ENCODE measurements around the gene IPO8.
A peak's percentile ranks its signal among the peaks of the same experiment; 100 is the strongest.

Gene IPO8

DNA sequence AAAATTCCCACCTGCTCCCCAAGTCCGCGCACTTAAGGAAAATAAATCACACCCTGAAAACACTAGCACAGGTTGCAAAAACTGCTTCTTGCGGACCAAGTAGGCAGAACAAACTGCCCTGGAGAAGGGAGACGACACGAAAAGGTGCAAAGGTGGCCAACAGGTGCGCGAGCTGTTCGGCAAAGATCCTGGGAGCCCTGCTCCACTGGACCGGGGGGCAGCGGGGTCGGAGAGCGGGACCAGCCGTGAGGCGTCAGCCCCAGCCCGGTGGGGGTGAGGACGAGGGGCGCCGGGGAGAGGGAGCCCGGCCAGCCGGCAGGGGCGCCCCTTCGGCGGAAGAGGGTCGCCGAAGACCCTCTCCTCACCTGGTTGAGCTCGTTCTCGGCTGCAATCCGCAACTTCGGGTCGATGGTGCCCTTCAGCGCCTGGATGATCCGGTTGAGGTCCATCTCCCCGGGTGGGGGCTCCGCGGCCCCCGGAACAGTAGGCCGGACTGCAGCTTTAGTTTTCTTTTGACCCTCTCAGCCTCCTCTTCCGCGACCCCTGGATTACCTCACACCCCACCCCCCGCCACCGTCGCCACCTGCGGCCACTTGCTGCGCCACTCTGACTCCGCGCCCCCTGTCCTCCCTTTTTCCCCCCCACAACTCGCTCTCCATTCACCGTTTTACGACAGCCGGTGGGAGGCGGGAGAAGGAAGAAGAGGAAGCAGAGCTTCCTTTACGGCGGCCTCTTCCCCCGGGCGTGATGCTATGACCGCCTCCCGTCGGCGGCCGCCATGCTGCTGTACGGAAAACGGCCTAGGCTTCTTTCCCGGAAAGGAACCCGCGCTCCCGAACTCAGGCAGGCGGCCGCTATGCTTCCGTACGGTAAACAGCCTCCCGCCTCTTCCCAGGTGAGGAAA is at the start of gene IPO8:
Gene IPO8, minus strand, starts transcription at position 671 of the 904 bp plus-strand sequence. Its CDS starts 222 bp downstream, at position 449.
- H3K4me3 ChIP-seq (ENCODE audit: low read depth in 1 of 2, low read length in 2 of 2) = peak within 1 kb of the TSS; percentile 96 to 97
- H3K27me3 ChIP-seq (ENCODE audit: control insufficient read depth in 1 of 2, insufficient read depth in 2 of 2, low read length in 2 of 2) = no peaks in the 10 kb centered on the region
- H3K4me1 ChIP-seq (ENCODE audit: insufficient read depth, low read length) = peaks cover 27% of the 10 kb centered on the region
- H3K27ac ChIP-seq (ENCODE audit: low read depth, low read length) = peak within 1 kb of the TSS; percentile 79
- H3K36me3 ChIP-seq (ENCODE audit: insufficient read depth, low read length) = no peaks in the 10 kb centered on the region
- no peaks in the 10 kb centered on the region for H3K9me3 ChIP-seq (ENCODE audit: low read length)
- peak within 1 kb of the TSS; percentile 79 for H3K9ac ChIP-seq (ENCODE audit: low read length)

DNA sequence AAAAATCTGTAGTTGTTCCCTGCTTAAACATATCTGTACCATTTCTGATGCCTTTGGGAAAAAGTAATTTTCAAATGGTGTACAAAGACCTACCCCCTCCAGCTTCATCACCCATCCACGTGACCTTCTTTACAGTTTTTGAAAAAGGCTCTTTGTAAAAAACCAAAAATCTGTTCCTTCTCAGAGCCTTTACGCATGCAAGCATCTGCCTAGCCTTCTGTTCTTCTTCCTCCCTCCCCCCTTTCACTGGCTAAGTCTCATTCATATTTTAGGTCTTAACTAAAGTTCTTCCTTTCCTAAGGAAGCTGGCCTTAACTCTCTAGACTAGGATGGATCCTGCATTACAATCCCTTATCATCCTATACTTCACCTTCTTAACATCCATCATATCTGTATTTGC is 48.7 kb upstream of the IPO8 start:
- Histone ChIP-seq H3K36me3 (ENCODE audit: insufficient read depth, low read length) (peaks cover under 1% of the 10 kb centered on the region), H3K27me3 (ENCODE audit: control insufficient read depth in 1 of 2, insufficient read depth in 2 of 2, low read length in 2 of 2) (no peaks in the 10 kb centered on the region), H3K9ac (ENCODE audit: low read length) (no peak overlapping the region), H3K4me3 (ENCODE audit: low read depth in 1 of 2, low read length in 2 of 2) (no peak overlapping the region), H3K27ac (ENCODE audit: low read depth, low read length) (no peak overlapping the region), H3K4me1 (ENCODE audit: insufficient read depth, low read length) (no peaks in the 10 kb centered on the region), H3K9me3 (ENCODE audit: low read length) (no peaks in the 10 kb centered on the region)

DNA sequence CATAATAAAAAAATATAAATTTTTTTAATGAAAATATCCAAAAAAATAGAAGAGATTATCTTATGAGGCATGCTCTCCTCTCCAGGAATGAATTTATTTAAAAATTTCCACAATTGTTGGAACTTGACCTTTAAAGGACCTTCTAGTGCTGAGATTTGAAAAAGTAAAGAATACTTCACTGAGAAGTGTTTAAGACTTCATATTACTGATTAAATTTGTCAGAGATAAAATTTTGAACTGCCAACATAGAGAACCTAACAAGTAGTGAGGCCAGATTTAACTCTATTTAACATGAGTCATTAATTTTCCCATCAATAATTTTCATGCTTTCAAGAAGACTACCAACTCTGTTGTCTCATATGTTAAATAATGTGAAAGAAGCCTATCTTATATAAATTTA is 44.6 kb upstream of the IPO8 start:
- Histone ChIP-seq H3K4me3 (ENCODE audit: low read depth in 1 of 2, low read length in 2 of 2) (no peak overlapping the region), H3K9ac (ENCODE audit: low read length) (no peak overlapping the region), H3K27me3 (ENCODE audit: control insufficient read depth in 1 of 2, insufficient read depth in 2 of 2, low read length in 2 of 2) (no peaks in the 10 kb centered on the region), H3K9me3 (ENCODE audit: low read length) (no peaks in the 10 kb centered on the region), H3K27ac (ENCODE audit: low read depth, low read length) (no peak overlapping the region), H3K36me3 (ENCODE audit: insufficient read depth, low read length) (peaks cover 7% of the 10 kb centered on the region), H3K4me1 (ENCODE audit: insufficient read depth, low read length) (no peaks in the 10 kb centered on the region)

DNA sequence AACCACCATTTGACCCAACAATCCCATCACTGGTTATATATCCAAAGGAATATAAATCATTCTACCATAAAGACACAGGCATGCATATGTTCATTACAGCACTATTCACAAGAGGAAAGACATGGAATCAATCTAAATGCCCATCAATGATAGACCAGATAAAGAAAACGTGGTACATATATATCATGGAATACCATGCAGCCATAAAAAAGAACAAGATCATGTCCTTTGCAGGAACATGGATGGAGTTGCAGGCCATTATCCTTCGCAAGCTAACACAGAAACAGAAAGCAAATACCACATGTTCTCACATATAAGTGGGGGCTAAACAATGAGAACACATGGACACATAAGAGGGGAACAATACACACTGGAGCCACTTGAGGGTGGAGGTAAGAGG is 43.4 kb upstream of the IPO8 start:
- Histone ChIP-seq H3K27ac (ENCODE audit: low read depth, low read length) (no peak overlapping the region), H3K9me3 (ENCODE audit: low read length) (no peaks in the 10 kb centered on the region), H3K4me1 (ENCODE audit: insufficient read depth, low read length) (no peaks in the 10 kb centered on the region), H3K4me3 (ENCODE audit: low read depth in 1 of 2, low read length in 2 of 2) (no peak overlapping the region), H3K36me3 (ENCODE audit: insufficient read depth, low read length) (peaks cover 7% of the 10 kb centered on the region), H3K9ac (ENCODE audit: low read length) (no peak overlapping the region), H3K27me3 (ENCODE audit: control insufficient read depth in 1 of 2, insufficient read depth in 2 of 2, low read length in 2 of 2) (no peaks in the 10 kb centered on the region)

DNA sequence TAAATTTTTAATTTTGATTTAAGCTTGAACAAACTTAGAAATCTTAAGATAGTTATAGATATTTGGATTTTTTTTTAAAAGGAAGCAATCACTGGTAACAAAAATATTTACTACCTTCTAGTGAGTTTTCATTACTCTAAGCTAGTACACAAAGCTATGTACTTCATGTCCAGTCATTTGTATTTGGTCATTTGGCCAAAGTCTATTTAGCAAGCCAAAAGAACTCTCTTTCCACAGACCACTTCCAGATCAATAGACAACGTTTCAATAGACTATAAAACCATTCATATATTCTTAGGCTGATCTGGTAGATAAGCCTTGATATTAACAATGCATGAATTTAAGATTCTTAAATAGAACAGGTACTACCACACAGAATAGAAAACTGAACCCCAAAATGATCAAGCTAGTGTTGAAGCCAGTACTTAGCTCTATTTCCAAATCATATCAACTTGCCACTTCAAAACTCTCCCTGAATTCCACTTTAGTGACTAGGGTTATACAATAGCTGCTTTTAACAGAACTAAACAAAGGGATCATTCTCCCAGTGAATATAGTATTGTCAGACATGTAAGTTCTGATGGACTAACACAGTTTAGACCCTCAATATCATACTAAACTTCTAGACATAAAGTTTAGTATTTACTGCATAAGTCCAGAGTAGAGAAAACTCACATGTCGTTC is 37.4 kb upstream of the IPO8 start:
- Histone ChIP-seq H3K9ac (ENCODE audit: low read length) (no peak overlapping the region), H3K4me3 (ENCODE audit: low read depth in 1 of 2, low read length in 2 of 2) (no peak overlapping the region), H3K4me1 (ENCODE audit: insufficient read depth, low read length) (no peaks in the 10 kb centered on the region), H3K27ac (ENCODE audit: low read depth, low read length) (no peak overlapping the region), H3K36me3 (ENCODE audit: insufficient read depth, low read length) (peaks cover 24% of the 10 kb centered on the region), H3K9me3 (ENCODE audit: low read length) (no peaks in the 10 kb centered on the region), H3K27me3 (ENCODE audit: control insufficient read depth in 1 of 2, insufficient read depth in 2 of 2, low read length in 2 of 2) (no peaks in the 10 kb centered on the region)

DNA sequence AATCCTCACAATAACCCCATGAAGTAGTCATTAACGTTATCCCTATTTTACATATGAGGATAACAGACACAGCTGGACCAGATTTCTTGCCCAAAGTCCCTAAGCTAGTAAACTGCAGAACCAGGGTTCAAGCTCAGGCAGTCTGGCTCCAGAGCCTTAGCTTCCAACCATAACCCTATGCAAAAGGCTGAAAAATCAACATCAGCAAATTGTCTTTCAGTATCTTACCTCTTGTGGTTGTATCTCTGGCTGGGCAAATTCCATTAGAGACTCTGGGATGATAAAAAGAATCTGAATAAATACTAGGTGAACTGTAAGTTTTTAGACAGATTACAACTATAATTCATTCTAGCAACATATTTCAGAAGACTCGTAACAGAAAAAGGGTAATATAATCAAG is 34.3 kb upstream of the IPO8 start:
- Histone ChIP-seq H3K4me3 (ENCODE audit: low read depth in 1 of 2, low read length in 2 of 2) (no peak overlapping the region), H3K9ac (ENCODE audit: low read length) (no peak overlapping the region), H3K27ac (ENCODE audit: low read depth, low read length) (no peak overlapping the region), H3K4me1 (ENCODE audit: insufficient read depth, low read length) (no peaks in the 10 kb centered on the region), H3K27me3 (ENCODE audit: control insufficient read depth in 1 of 2, insufficient read depth in 2 of 2, low read length in 2 of 2) (no peaks in the 10 kb centered on the region), H3K36me3 (ENCODE audit: insufficient read depth, low read length) (peaks cover 24% of the 10 kb centered on the region), H3K9me3 (ENCODE audit: low read length) (no peaks in the 10 kb centered on the region)

DNA sequence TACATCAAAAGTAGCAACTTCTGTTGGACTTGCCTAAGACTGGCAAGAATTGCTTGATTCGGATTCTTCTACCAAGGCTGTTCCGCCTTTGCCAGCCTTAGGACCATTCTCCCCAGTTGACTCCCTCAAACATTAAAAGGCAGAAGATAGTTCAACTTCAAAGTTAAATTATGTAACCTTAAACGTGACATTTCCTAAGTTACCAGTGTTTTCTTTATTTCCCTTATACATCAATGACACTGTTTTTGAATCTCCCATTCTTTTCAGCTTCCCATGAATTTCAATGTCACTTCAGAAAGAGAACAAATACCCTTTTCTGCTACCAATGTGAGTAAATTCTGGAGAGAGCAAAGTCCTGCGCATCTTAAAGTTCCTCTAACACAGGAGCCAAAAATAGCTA is 33.9 kb upstream of the IPO8 start:
- peaks cover 24% of the 10 kb centered on the region for H3K36me3 ChIP-seq (ENCODE audit: insufficient read depth, low read length)
- H3K4me1 ChIP-seq (ENCODE audit: insufficient read depth, low read length) = no peaks in the 10 kb centered on the region
- H3K9ac ChIP-seq (ENCODE audit: low read length) = no peak overlapping the region
- H3K27ac ChIP-seq (ENCODE audit: low read depth, low read length) = no peak overlapping the region
- H3K27me3 ChIP-seq (ENCODE audit: control insufficient read depth in 1 of 2, insufficient read depth in 2 of 2, low read length in 2 of 2) = no peaks in the 10 kb centered on the region
- no peaks in the 10 kb centered on the region for H3K9me3 ChIP-seq (ENCODE audit: low read length)
- no peak overlapping the region for H3K4me3 ChIP-seq (ENCODE audit: low read depth in 1 of 2, low read length in 2 of 2)

DNA sequence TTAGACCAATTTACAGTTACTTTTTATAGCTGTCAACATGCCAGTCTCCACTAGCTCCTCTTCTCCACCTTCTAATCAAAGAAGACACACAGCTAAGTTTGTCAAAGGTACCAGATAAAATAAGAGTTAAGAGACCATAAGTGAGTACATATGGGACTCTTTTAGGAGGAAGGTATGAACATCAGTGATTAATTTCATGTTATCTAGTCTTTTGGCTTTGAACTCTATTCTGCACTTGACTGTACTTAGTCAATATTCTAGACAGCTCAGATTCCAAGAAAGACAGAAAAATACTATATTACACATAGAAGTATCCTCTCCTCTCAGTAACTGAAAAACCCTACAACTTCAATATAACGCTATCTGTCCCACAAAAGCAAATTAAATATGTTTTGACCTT is 31.0 kb upstream of the IPO8 start:
- no peak overlapping the region for H3K4me3 ChIP-seq (ENCODE audit: low read depth in 1 of 2, low read length in 2 of 2)
- no peaks in the 10 kb centered on the region for H3K9me3 ChIP-seq (ENCODE audit: low read length)
- peaks cover 24% of the 10 kb centered on the region for H3K36me3 ChIP-seq (ENCODE audit: insufficient read depth, low read length)
- no peak overlapping the region for H3K27ac ChIP-seq (ENCODE audit: low read depth, low read length)
- no peaks in the 10 kb centered on the region for H3K4me1 ChIP-seq (ENCODE audit: insufficient read depth, low read length)
- no peaks in the 10 kb centered on the region for H3K27me3 ChIP-seq (ENCODE audit: control insufficient read depth in 1 of 2, insufficient read depth in 2 of 2, low read length in 2 of 2)
- no peak overlapping the region for H3K9ac ChIP-seq (ENCODE audit: low read length)

DNA sequence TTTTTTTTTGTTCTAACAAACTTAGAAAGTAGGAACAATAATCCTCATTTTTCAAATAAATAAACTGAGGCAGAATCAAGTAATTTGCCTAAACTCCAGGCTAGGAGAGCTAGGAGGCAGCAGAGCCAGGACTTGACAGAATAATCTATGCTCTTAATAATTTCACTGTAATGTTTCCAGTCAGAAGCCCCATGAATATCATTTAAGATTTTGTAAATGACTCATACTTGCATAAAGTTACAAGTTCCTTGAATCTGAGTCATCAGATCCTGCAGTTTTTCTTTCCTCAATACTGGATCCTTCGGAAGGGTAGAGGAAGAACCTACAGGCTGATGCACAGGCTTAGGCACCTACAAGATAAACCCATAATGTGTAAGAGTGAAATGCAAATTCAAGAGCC is 30.1 kb upstream of the IPO8 start:
- H3K4me3 ChIP-seq (ENCODE audit: low read depth in 1 of 2, low read length in 2 of 2) = no peak overlapping the region
- H3K9me3 ChIP-seq (ENCODE audit: low read length) = no peaks in the 10 kb centered on the region
- no peak overlapping the region for H3K9ac ChIP-seq (ENCODE audit: low read length)
- peaks cover 24% of the 10 kb centered on the region for H3K36me3 ChIP-seq (ENCODE audit: insufficient read depth, low read length)
- no peaks in the 10 kb centered on the region for H3K27me3 ChIP-seq (ENCODE audit: control insufficient read depth in 1 of 2, insufficient read depth in 2 of 2, low read length in 2 of 2)
- H3K27ac ChIP-seq (ENCODE audit: low read depth, low read length) = no peak overlapping the region
- H3K4me1 ChIP-seq (ENCODE audit: insufficient read depth, low read length) = no peaks in the 10 kb centered on the region

DNA sequence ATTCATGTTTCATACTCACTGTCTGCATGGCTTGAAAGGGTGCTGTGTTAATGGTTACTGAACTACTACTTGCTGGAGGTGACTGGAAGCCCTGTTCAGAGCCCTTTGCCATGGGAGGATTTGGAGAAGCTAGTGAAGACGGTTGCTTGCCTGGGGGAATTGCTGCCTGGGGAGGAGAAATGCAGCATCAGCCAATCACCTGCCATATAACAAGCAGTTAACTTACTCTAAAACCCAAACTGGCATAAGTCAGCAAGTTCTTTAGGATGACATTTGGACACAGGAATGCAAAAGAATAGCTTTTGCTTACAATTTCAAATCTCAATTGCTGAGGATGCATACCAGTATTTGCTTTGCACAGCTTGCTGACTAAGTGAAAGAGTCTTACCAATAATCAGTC is 23.4 kb upstream of the IPO8 start:
- no peaks in the 10 kb centered on the region for H3K4me1 ChIP-seq (ENCODE audit: insufficient read depth, low read length)
- H3K27ac ChIP-seq (ENCODE audit: low read depth, low read length) = no peak overlapping the region
- H3K4me3 ChIP-seq (ENCODE audit: low read depth in 1 of 2, low read length in 2 of 2) = no peak overlapping the region
- H3K9me3 ChIP-seq (ENCODE audit: low read length) = no peaks in the 10 kb centered on the region
- no peaks in the 10 kb centered on the region for H3K27me3 ChIP-seq (ENCODE audit: control insufficient read depth in 1 of 2, insufficient read depth in 2 of 2, low read length in 2 of 2)
- no peak overlapping the region for H3K9ac ChIP-seq (ENCODE audit: low read length)
- peaks cover 31% of the 10 kb centered on the region for H3K36me3 ChIP-seq (ENCODE audit: insufficient read depth, low read length)

DNA sequence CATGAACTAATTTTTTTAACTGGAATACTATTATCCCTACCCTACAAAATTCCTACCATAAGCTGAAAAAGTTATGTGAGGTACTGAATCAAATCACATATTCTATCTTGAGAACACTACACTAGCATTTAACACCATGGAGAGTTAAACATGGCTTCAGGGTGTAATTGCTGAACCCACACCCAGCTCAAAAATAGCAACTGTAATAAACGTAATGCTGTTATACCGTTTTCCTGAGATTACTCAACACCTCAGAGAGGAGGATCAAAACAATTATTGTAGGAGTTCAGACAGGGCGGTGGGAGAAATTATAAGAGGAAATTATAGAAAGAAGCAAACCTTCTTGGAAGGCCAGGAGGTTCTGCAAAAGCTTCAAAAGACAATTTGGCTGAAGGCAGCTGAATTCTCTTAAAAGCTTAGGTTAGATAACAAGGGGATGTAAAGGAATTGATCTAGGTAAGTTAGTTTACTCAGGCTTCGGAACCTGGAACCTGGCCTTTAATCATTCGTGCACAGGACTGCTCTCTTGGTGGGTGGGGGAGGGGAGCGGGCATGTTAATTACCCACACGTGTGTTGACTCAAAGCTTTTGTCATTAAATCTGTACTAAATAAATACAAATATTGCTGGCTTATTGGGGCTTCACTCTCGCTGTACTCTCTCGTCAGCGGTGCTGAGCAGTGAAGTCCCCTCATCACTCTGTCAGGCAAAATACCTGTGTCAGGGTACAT is 12.1 kb upstream of the IPO8 start:
- Histone ChIP-seq H3K27ac (ENCODE audit: low read depth, low read length) (no peak overlapping the region), H3K4me1 (ENCODE audit: insufficient read depth, low read length) (no peaks in the 10 kb centered on the region), H3K27me3 (ENCODE audit: control insufficient read depth in 1 of 2, insufficient read depth in 2 of 2, low read length in 2 of 2) (no peaks in the 10 kb centered on the region), H3K9ac (ENCODE audit: low read length) (no peak overlapping the region), H3K4me3 (ENCODE audit: low read depth in 1 of 2, low read length in 2 of 2) (no peak overlapping the region), H3K36me3 (ENCODE audit: insufficient read depth, low read length) (peaks cover 24% of the 10 kb centered on the region), H3K9me3 (ENCODE audit: low read length) (no peaks in the 10 kb centered on the region)
